GM21529 (cell line): Measurements from ENCODE around the gene MICAL2.

Source experiments
- ATAC-seq: cut with Tn5 transposase; IDR thresholded peaks from one replicate; pipeline ENCODE4 v1.9.1; 2021; ENCODE audit not compliant: unreplicated experiment

MICAL2 gene

DNA sequence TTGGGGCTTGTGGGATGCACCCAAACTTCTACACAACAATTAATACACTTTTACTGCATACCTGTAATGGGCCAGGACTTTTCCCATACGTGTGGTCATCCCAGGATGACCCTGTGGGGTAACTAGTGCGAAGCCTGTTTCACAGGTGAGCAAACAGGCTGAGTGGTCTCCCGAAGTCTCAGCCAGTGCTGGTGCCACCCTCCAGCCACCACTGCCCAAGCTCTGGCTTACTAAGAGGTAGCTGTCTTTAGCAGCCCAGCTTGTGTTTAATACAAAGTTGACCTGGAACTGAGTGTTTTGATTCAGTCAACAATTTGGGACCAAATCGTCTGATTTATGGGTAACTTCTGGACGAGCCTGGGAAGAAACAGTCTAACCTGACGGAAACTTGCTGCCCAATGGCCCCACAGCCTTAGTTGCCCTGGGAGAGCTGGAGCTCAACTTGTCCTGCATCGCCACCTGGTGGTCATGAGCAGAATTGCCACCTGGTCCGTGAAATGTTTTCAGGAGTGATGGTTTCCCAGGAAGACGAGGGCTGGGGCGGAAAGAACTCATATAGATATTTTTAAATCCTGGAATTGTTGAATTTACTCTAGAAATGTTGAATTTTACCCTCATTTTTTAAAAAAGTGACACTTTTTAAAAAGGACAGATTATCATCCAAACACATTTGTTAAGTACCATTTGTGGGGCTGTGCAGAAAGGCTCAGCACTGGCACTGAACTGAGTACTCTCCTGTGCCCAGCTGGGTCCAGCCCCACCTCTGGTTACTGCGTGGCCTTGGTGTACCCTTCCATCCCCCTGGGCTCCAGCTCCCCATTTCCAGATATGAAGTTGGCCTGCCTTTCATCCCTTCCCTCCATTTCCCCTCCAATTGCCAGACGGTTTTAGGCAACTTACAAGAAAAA lies 171.4 kb downstream of the MICAL2 start:
- ATAC-seq, result peak; percentile 65

DNA sequence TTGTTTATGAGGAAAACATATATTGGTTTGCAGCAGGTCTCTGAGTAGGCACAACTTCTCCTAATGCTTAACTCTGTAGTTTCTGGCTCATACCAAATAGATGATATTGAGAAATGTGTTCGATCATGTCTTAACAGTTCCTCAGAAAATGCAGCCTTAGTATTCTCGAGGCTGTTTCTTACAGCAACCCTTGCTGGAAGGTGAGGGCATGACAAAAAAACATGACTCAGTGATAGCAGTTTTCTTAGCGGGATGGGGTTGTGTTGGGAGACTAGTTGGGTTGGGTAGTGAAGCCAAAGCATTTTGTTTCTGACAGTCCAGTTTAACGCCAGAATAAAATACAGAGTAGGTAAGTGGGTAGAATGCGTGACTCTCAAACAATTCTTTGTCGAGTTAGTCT lies 172.3 kb downstream of the MICAL2 start:
- ATAC-seq, result no peak

DNA sequence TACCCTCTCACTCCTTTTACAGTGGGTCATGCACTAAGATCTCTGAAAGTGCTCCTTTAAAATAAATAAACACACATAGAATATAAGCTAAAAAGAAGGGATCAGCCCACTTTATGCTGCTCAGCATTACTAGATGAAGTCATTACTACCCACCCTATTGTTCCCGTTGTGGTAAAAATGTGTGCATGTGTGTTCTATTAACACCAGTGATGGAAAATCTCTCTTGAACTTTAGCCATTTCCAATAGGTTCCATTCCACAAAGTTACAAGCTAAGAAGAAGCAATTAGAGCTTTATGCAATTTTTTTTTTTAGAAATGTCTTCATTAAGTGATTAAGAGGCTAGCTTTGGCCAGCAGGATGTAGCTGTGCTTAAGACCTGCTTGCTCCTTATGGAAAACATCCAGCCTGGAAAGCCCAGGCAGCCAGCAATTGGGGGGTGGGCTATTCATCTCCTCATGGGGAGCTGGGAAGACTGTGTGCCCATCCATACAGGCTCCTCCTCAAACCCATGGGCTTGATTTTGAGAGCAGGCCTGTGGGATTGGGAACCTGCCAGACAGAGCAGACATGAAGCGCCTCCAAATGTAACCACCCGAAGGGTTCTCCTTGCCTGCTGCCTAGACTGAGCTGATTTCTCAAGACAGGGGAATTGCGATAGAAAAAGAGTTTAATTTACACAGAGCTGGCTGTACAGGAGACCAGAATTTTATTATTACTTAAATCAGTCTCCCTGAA lies 174.1 kb downstream of the MICAL2 start:
- no peak for ATAC-seq

DNA sequence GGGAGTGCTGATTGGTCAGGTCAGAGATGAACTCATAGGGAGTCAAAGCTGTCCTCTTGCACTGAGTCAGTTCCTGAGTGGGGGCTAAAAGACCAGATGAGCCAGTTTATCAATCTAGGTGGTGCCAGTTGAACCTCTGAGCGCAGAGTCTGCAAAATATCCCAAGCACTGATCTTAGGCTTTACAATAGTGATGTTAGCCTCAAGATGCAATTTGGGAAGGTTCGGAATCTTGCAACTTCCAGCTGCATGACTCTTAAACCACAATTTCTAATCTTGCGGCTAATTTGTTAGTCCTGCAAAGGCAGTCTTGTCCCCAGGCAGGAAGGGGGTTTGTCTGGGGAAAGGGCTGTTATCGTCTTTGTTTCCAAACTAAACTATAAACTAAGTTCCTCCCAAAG lies 174.7 kb downstream of the MICAL2 start:
- no peak for ATAC-seq

DNA sequence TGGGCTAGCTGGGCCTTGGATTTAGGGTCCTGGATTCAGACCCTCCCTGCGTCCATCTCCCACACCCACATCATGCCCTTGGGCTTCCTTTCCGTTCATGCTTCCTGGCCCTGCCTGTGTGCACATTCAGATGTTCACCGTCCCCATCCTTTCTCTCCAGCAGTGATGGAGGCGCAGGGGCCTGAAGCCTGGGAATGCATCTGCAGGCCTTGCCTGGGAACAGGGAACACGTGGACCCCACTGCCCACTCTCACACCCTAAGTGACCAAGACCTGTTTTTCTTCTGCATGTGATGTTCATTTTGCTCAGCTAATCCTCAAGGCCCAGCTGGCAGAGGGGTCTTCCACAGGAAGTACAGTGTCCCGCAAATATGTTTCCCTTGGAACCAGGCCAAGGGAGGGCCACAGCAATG lies 175.4 kb downstream of the MICAL2 start:
- ATAC-seq, result no peak

DNA sequence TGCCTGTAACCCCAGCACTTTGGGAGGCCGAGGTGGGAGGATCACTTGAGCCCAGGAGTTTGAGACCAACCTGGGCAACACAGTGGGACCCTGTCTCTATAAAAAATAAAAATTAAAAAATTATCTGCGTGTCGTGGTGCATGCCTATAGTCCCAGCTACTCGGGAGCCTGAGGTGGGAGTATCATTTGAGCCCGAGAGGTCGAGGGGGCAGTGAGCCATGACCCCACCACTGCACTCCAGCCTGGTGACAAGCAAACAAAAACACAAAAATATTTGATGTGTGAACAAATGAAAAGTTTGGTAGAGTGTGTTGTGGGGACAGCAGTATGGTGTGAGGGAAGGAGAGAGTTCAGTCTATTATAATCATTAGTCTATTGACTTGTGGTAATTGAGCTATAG lies 176.2 kb downstream of the MICAL2 start:
- ATAC-seq, result no peak

DNA sequence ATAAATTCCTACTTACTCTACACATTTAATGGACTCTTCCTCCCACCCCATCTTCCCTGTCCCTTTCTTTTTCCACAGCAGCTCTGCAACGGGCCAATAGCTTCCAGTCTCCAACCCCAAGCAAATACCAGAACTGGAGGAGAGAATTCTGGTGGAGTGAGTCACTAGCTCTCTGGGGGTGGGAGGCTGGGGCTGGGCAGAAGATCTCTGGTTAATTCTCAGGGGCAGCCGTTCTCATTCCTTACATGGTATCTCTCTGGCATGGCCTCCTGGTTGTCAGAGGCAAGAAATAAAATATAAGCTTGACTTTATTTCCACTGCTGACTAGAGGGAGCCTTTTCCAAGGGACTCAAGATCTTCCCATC lies 176.6 kb downstream of the MICAL2 start:
- ATAC-seq, result no peak

DNA sequence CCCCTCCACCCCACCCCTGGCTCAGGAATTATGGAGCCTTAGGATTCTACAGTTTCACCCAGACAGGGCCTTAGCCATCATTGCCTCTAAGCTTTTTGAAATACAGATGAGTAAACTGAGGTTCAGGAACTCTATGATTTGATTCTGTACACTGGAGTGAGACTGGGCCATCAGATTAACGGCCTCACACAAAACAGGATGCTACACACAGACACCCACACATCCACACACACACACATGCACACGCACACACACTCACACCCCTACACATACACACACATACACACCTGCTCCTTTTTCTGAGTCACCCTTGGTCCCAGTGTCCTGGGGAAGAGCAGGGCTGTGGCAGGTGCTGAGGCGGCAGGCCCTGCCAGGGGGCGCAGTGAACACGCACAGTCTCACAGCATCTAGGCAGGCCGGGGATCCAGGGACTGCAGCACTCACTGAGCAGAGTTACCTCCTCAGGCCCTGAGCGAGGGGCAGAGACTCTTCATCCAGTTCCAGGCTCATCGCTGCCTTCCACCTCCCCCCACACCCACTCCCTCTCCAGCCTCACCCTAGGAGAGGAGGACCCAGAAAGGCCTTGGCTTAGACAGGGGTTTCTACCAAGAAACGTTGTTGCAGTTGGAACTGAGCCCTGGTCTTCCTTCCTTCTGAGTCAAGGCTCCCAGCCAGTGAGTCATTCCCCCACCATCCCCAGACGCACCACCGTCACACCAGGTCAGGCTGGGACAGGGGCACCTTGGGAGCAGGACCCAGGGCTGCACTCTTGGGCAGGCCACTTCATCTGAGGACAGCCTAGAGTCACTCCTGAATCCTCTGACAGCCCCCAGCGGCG lies 177.2 kb downstream of the MICAL2 start:
- no peak for ATAC-seq

DNA sequence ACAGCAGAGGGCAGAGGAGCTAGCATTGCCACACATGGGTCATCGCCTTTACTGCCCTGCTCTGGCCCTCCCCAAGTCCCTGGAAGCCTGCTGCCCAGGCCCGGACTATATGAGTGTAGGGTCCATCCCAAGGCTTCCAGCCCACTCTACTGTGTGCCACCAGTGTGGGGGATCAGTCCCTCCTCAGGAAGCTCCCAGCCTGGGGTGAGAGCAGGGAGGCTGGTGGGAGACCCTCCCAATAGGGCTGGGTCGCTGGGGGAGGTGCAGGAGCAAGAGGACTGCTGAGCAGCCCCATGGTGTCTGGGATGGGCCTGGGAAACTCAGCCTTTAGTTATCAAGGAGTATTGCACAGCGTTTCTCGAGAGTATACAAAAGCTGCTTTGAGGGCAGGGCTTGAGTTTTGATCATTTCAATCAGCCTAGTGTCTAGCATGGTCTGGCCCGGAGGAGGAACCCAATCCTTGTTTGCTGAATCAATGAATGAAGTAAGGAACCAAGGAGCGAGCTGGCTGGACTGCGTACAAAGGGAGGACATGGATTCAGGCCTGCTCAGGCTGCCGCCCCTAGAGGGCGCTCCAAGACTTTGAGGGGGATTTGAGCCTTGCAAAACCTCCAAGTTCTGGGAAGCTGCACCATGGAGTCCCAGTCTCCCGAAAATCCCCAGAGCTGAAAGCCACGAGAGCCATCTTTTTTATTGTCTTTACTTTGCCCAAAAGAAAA lies 178.0 kb downstream of the MICAL2 start:
- no peak for ATAC-seq

DNA sequence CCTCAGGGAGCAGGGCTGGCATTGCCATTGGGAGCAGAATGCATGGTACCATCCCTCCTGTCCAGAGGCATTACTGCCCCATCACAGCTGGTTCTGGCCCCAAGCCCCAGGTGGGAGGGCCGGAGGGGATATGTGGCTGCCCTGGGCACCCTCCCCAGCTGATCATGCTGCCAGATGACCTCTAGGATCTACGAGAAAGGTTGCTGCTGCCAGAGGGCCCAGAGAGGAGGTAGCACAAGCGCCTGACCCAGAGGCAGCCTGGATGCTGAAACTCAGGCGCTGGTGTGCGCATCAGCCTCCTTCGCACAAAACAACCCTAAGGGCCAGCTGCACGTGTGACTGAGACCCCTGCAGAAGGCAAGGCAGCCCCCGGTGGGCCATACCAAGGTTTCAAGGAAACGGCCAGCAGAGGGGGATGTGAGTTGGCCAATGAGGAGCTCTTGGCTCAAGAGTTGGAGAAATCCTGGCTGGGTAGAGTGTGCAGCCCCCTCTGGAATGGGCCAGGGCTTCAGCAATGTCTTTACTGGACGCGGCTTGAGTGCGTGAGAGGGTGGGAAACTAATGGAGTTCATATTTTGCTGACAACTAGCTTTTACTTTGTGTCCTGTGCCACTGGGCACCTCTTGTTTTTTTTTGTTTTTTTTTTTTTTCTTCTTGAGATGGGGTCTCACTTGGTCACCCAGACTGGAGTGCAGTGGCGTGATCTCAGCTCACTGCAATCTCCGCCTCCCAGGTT lies 178.7 kb downstream of the MICAL2 start:
- ATAC-seq, result no peak

DNA sequence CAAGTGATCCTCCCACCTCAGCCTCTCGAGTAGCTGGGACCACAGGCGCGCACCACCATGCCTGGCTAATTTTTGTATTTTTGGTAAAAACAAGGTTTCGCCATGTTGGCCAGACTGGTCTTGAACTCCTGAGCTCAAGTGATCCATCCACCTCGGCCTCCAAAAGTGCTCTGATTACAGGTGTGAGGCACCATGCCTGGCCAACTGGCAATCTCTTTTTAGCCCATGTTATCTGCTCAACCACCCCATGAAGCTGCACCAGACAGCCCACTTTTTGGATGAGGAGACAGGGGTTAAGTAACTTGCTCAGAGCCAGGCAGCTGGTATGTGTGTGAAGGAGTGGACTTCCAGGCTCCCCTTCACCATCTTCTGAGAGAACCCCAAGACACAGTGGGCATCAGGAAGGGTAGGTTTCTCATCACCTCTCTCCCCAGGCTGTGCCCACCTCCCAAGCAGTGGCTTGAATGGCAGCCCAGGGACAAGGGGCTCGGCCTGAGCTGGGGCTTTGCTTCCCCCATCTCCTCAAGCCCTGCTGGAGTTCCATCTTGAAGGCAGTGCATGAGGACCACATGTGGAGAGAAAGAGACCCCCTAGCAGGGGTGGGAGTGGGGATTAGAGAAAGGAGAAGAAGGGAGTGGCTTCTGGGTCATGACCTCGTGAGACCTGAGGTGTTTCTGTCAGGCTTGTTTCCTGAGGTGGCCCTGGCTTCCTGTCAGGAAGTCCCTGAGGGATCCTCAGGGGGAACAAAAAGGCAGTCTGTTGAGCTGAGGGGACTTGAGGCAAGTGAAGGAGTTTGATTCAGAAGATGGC lies 179.5 kb downstream of the MICAL2 start:
- ATAC-seq, result no peak

DNA sequence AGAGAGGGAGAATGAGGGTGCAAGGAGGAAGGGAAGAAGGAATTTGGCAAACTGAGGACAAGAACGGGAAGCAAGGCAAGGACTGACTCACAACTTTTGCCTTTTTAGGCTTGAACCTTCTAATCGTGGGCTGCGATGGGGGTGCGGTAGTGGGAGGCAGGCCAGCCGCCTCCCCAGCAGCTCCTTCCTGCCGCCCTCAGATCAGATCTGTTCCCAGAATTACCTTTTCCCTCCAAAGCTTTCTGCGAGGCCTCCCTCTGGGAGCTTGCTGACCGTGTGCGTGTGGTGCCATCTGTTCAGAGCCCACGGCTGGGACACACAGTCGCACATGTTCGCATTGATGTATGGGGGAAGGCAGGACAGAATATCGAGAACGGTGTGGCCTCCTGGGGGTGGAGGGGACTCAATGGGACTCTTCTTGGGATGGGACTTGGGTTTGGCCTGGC lies 180.1 kb downstream of the MICAL2 start:
- no peak for ATAC-seq

DNA sequence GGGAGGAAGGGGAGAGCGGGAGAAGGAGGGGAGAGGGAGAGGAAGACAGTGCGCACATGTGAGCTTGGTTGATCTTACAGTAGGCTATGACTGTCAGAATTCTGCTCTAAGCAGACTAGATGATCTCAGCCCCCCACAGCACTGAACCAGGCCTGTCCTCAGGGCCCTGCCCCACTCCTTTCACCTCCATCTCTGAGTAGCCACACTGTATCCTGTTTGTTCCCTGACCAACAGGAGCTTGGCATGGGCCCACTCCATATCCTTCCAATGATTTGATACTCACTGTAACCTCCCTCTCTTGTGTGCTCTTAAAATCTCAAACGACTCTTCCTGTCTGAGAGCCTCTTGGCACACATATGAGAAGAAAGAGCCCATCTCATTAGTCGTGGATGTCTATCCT lies 180.9 kb downstream of the MICAL2 start:
- ATAC-seq, result no peak

DNA sequence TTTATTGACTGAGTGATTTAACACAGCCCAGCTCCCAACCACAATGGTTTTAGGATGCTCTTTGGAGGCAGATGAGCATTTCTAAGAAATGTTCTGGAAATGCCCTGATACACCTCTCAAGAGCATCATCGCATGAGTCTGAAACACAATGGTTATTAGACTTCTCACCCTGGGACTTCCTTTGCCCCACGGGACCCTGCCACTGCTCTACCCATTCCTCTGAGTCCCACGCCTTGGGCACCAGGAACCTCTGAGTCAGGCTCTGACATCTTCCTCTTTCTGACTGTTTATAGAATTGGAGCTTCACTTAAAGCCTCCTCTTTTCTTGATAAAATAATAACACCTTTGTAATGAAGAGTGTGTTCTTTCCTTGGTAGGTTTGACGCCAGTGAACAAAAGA lies 181.4 kb downstream of the MICAL2 start:
- no peak for ATAC-seq

DNA sequence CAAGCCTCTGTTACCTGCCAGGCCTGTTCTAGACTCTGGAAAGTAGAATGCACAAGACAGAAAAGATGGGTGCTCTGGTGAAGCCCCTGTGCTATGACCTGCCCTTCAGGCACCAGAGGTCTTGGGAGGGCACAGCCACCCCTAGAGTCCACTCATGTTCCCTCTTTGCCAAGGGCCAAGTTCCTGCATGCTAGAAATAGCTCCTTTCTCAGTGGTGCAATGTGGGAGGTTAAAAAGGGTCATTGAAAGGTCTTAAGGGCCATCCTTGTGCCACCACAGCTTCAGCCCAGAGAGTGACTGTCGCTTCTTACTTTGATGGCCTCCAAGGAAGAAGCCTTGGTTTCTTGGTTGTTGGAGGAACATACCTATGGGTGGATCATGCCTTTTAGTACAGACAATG lies 182.4 kb downstream of the MICAL2 start:
- no peak for ATAC-seq

DNA sequence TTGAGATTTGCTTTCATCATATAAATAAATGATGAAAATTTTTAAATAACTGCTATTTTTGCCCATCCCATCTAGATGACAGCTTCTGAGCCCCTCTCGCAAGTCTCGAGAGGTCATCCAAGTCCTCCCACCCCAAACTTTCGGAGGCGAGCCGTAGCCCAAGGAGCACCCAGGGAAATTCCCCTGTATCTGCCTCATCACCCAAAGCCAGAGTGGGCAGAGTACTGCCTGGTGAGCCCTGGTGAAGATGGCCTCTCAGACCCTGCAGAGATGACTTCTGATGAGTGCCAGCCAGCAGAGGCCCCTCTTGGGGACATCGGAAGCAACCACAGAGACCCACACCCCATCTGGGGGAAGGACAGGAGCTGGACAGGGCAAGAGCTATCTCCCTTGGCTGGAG lies 183.1 kb downstream of the MICAL2 start:
- ATAC-seq, result no peak

DNA sequence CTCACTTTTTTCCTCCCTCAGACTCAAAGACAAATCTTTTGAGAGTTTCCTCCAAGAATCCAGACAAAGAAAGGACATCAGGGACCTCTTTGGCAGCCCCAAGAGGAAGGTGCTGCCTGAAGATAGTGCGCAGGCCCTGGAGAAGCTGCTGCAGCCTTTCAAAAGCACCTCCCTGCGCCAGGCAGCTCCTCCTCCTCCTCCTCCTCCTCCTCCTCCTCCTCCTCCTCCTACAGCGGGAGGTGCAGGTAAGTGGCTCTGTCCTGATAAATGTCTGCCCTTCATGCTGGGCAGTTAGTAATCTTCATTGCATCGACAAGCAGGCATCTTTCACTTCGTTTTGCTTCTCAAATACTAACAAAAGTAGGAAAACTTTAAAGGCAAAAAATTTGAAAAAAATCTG lies 184.2 kb downstream of the MICAL2 start:
- ATAC-seq, result no peak

DNA sequence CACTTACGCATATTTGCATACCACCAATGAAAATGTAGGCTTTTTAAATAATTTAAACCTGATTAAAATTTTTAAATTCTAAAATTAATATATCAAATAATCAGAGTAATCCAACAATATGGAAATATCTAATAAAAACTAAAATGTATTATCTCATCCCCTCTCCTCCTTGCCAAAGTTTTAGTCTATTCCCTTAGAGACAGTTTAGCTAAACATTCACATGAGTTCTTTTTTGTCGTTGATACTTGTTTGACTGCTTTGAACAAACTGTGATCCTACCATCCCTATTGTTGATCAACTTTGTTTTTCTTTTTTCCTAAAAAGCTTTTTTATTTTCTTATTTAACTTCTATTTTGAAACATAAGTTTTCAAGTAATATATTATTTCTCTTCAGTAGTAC lies 185.6 kb downstream of the MICAL2 start:
- ATAC-seq, result no peak

DNA sequence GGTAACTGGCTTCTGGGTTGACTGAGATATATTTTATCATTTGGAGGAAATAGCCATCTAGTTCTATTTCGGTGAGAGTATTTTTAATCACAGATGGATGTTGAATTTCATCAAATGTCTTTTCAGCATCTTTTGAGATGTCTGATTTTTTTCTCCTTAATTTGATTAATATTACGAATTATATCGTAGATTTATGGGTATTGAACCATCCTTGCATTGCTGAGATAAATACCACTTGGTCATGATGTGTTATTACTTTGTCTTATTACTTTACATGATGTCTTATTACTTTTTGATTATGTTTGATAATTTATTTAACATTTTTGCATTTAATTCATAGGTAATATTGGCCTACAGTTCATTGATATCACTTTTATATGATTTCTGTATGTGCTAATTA lies 188.2 kb downstream of the MICAL2 start:
- no peak for ATAC-seq
